AG10803 (cell line): ENCODE results near the gene HMX1.

ENCODE experiments used
- DNase-seq: peaks from one replicate; pipeline ENCODE4 v3.0.0; 2010; ENCODE audit warnings: low read depth
- H3K4me3 ChIP-seq: 2 replicates; pipeline ENCODE4 v1.5.1; 2011; ENCODE audit warnings: mild to moderate bottlenecking, low read length, control low read depth
- CTCF ChIP-seq: conservative IDR thresholded peaks from 2 replicates; pipeline ENCODE4 v1.5.1; 2011; ENCODE audit warnings: mild to moderate bottlenecking, low read length, control low read depth, inconsistent platforms

The HMX1 gene

GRCh38 chr4:8871417-8872401 is at the start of gene HMX1:
TSS of gene HMX1 (minus strand) at chr4:8871839. CDS start at chr4:8871614, 225 bp downstream.
- TF ChIP-seq CTCF: no peak
- no peak for DNase-seq
- H3K4me3 ChIP-seq: no peak within 1 kb of the TSS

DNA sequence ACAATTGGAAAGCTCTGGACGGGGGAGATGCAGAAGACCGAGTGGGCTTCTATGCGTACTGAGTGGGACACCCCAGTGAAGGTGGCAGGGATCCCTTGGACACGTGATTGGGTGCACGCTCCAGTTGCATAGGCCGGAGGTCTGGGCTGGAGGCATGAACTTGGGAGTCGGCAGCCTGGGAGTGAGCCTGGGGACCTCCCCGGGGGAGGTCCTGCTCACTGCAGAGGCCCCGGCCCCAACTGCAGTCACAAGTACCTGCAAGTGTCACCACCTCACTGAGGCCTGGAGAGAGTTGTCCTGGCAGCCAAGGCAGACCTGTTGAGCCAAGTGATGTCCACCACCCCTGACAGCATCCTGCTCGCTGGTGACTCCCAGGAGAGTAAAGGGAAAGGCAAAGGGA is 49.3 kb upstream of the HMX1 start:
- no peak for DNase-seq
- TF ChIP-seq CTCF: no peak
- H3K4me3 ChIP-seq: no peak overlapping the region

DNA sequence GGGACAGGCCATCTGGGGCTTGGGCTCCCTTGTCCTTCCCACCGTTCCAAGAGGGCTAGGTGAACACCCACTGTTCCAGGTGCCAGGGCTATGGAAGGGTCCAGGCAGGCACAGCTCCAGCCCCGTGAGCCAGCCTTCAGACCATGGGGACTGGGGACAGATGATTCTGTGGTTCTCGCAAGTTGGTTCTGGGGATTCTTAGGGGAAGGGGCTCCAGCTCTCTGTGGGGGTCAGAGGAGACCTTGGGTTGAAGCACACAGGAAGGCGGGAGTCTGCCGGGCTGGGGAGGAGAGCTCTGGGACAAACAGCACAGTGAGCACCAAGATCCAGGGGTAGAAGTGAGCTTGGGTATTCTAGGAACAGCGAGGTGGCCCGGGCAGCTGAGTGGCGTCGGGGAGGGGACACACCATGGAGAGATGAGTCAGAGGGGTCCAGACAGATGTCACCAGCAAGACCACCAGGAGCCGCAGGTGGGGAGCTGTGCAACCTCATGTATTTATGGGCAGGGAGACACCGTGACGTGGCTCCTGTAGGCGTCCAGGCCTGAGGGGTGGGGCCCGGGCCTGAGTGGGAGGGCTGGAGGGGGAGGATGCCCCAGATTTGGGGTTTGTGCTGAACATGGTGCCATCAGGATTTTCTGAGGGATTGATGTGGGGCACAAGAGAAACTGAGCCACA is 48.8 kb upstream of the HMX1 start:
- no peak for TF ChIP-seq CTCF
- DNase-seq: no peak
- H3K4me3 ChIP-seq: no peak overlapping the region

DNA sequence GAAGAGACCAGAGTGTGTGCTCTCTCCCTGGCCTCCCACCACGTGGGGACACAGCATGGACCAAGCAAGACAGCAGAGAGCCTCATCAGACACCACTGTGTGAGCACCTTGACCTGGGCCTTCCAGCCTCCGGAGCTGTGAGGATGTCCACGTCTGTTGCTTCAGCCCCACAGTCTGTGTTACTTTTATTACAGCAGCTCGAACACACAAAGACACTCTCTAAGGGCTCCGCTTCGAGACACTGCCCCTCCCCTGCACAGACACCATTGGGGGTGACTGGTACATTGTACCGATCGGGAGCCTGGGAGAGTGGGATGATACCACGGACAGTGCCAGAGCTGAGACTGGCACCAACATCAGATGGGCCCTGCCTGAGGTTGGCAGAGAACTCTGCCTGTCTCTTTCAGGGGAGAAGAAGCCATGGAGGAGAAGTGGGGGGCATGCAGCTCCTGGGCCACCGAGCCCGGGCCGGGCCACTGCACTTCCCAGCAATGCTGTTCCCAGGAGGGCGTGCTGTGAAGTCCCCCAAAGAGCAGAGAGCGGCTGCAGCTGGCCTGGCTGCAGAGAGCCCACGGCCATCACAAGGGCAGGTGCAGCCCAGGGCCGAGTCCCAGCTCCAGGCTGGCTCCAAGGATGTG is 48.1 kb upstream of the HMX1 start:
- no peak for DNase-seq
- TF ChIP-seq CTCF: no peak
- no peak overlapping the region for H3K4me3 ChIP-seq

DNA sequence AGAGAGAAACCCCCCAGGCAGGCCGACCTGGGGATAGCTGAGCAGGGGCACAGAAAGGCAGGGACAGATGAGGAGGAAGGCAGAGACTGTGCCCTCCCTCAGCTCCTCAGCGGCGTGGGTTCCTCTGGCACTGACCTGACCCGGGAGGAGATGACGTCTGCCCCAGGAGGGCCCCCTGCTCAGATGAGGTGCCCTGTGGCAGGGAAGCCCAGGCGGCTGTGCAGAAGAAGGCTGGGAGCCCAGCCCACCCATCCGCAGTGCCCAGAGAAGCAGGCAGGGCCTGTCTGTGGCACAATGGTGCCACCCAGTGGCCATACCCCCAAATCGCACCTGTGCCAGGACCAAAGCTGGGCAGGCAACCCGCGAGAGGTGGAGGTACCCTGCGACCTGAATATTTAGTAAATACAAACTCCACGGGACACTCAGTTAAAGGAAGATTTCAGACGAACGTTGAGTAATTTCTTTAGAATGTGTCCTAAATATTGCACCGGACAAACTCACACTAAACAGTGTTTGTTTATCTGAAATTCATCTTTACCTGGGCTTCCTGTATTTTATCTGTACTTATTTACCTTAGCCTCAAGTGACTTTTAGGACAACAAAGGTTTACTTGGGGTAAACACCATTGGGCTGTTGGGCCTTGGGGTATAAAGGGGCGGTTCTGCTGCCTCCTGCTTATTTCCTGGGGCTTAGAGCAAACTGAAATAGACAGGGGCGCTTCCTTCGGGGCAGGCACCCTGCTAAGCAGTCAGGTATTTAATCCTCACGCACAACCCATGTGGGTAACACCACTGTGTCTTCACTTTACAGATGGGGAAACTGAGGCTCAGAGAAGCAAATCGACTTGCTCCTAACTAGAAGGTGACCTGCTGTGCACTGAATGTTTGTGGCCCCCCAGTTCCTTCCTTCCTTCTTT is 46.5 kb upstream of the HMX1 start:
- TF ChIP-seq CTCF: peak; percentile 79
- peak; percentile 15 for DNase-seq
- H3K4me3 ChIP-seq: no peak overlapping the region

DNA sequence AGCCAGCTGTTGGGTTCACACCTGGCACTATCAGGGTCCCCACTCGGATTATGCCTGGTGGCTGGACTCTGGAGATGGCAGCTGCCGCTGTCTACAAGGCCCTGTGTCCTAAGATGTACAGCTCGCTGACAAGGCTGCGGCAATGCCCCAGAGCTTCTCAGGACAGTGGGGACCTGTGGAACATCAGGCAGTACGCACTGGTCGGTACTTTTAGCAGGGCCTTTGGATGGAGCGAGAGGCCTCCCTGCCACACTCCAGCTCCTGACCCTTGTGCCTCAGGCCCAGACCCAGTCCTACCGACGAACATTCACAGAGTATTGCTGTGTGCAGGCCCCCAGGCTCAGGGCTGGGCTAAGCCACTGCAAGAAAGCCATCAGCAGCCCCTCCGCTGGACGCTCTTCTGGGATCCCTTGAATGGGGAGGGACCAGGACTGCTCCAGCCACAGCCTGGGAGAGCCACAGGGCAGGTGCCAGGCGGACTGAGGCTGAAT is 45.7 kb upstream of the HMX1 start:
- TF ChIP-seq CTCF: no peak
- no peak overlapping the region for H3K4me3 ChIP-seq
- DNase-seq: no peak
